AG04449 (cell line): ENCODE measurements around the gene CBFA2T2.
"Not testable (repeated sequence)": the region's sequence is repeated elsewhere in the genome, so short reads cannot be mapped to it uniquely, and the experiment has no call there.

Experiments
- CTCF ChIA-PET: fragments of 350-600 bp; formaldehyde crosslinking; extraction: SDS; loops from one replicate; lab custom pipeline; 2021; ENCODE audit warnings: antibody characterized with exemption; lab: Yijun Ruan, JAX
- POLR2A ChIA-PET: fragments of 400-600, 350-600 bp; formaldehyde crosslinking; extraction: SDS; loops from one replicate; lab custom pipeline; 2020; ENCODE audit warnings: antibody characterized with exemption, inconsistent platforms; lab: Yijun Ruan, JAX
- DNase-seq: peaks from one replicate; pipeline ENCODE4 v3.0.0-alpha.2; 2010; ENCODE audit warnings: low read depth, low spot score
- H3K4me3 ChIP-seq: 2 replicates; pipeline ENCODE4 v1.5.1; 2011; ENCODE audit warnings: low read depth, mild to moderate bottlenecking, control low read depth, low read length
- CTCF ChIP-seq: IDR thresholded peaks from one replicate; pipeline ENCODE4 v1.5.1; 2011; ENCODE audit warnings: mild to moderate bottlenecking, moderate library complexity, low read length, control low read depth, inconsistent platforms; ENCODE audit not compliant: insufficient read depth; ENCODE audit errors: missing control alignments

CBFA2T2 gene

GRCh38 chr20:33475381-33476152 lies 14.3 kb upstream of the CBFA2T2 start:
- ChIA-PET POLR2A (interaction anchor here (0.8 kb wide), 1 partner anchor 14 kb away, joined by 3 read pairs; the partner anchor contains the start of gene CBFA2T2), CTCF (interaction anchor here (1.3 kb wide), 1 partner anchor 18 kb away, joined by 5 read pairs; no protein-coding TSS in a partner anchor)
- TF ChIP-seq CTCF, result no peak
- H3K4me3 ChIP-seq, result no peak overlapping the region
- DNase-seq, result no peak

- CTCF ChIA-PET, result no interaction called here
- POLR2A ChIA-PET, result no interaction called here
Measured at GRCh38 chr20:33477386-33478234, 12.3 kb upstream of the CBFA2T2 start.

GRCh38 chr20:33480048-33480447 lies 9.8 kb upstream of the CBFA2T2 start:
- POLR2A ChIA-PET, result no interaction called here
- no peak for TF ChIP-seq CTCF
- DNase-seq, result no peak
- no peak overlapping the region for H3K4me3 ChIP-seq
- CTCF ChIA-PET, result interaction anchor here (1.0 kb wide), 1 partner anchor 12 kb away, joined by 3 read pairs; no protein-coding TSS in a partner anchor

More at GRCh38 chr20:33477386-33478234, 12.3 kb upstream of the CBFA2T2 start:
- TF ChIP-seq CTCF, result no peak
- no peak overlapping the region for H3K4me3 ChIP-seq
- DNase-seq, result no peak

GRCh38 chr20:33481431-33481941 lies 8.4 kb upstream of the CBFA2T2 start:
- POLR2A ChIA-PET, result no interaction called here
- CTCF ChIA-PET, result no interaction called here
- H3K4me3 ChIP-seq, result no peak overlapping the region
- no peak for DNase-seq
- no peak for TF ChIP-seq CTCF

- DNase-seq, result no peak
- no peak overlapping the region for H3K4me3 ChIP-seq
- ChIA-PET CTCF (no interaction called here), POLR2A (no interaction called here)
- no peak for TF ChIP-seq CTCF
Measured at GRCh38 chr20:33482581-33482980, 7.3 kb upstream of the CBFA2T2 start.

GRCh38 chr20:33483186-33483585 lies 6.7 kb upstream of the CBFA2T2 start:
- DNase-seq, CTCF ChIA-PET, POLR2A ChIA-PET, H3K4me3 ChIP-seq: not testable (repeated sequence)
